GM12891 (cell line): ENCODE results near the gene ATP5PF.

ENCODE experiments used
- POLR2A ChIP-seq: IDR thresholded peaks from 2 replicates; pipeline ENCODE4 v1.6.1; 2011; ENCODE audit warnings: low read depth, low read length, control low read depth
- POLR2AphosphoS5 ChIP-seq: IDR thresholded peaks from 2 replicates; pipeline ENCODE4 v1.6.1; 2011; ENCODE audit warnings: low read depth, low read length, control low read depth

GRCh38 chr21:25701529-25701928 is 33.2 kb downstream of the ATP5PF start:
- TF ChIP-seq POLR2AphosphoS5 (no peak), POLR2A (no peak)
